Liver (tissue), 9 donors: ENCODE measurements around the gene ERGIC3. TPM values are rescaled to one million over a fixed set of nuclear protein-coding genes. Genes with fewer than 3 reads are reported as not detected.

ENCODE experiments used
- DNase-seq: peaks from one replicate; pipeline ENCODE4 v3.0.0-alpha.2; 2017; ENCODE audit warnings: low spot score
- H3K27ac ChIP-seq, 2 donors: one replicate each; pipeline ENCODE4 v1.7.0; 2013; ENCODE audit warnings: inconsistent platforms in 2 of 2, low read length in 2 of 2, control low read depth in 1 of 2, low read depth in 1 of 2, mild to moderate bottlenecking in 1 of 2
- H3K27me3 ChIP-seq, 4 donors: one replicate each; pipeline versions ENCODE4 v1.6.1 to v1.7.0; 2013; ENCODE audit warnings: low read length in 3 of 4, inconsistent platforms in 1 of 4, mild to moderate bottlenecking in 1 of 4, moderate library complexity in 1 of 4; ENCODE audit not compliant: control insufficient read depth in 4 of 4, insufficient read depth in 4 of 4
- H3K36me3 ChIP-seq, 4 donors: one replicate each; pipeline versions ENCODE4 v1.6.1 to v1.7.0; 2013; ENCODE audit warnings: low read length in 3 of 4, mild to moderate bottlenecking in 3 of 4, low read depth in 1 of 4, moderate library complexity in 1 of 4; ENCODE audit not compliant: control insufficient read depth in 4 of 4, insufficient read depth in 3 of 4
- H3K4me1 ChIP-seq, 4 donors: one replicate each; pipeline versions ENCODE4 v1.6.1 to v1.7.0; 2013; ENCODE audit warnings: low read length in 3 of 4, mild to moderate bottlenecking in 3 of 4, moderate library complexity in 1 of 4; ENCODE audit not compliant: control insufficient read depth in 4 of 4, insufficient read depth in 4 of 4
- H3K4me3 ChIP-seq, 3 donors: one replicate each; pipeline versions ENCODE4 v1.6.1 to v1.7.0; 2013; ENCODE audit warnings: low read length in 3 of 3, control low read depth in 1 of 3, low read depth in 1 of 3, mild to moderate bottlenecking in 1 of 3
- H3K9ac ChIP-seq, 2 donors: one replicate each; pipeline ENCODE4 v1.7.0; 2013; ENCODE audit warnings: low read length in 2 of 2, mild to moderate bottlenecking in 2 of 2, moderate library complexity in 2 of 2, control low read depth in 1 of 2, low read depth in 1 of 2
- H3K9me3 ChIP-seq, 4 donors: one replicate each; pipeline versions ENCODE4 v1.6.1 to v1.7.0; 2013; ENCODE audit warnings: low read length in 3 of 4; ENCODE audit not compliant: control insufficient read depth in 4 of 4
- EGR1 ChIP-seq, 2 donors: IDR thresholded peaks; 2 replicates each; pipeline ENCODE4 v1.6.1; 2016 to 2018; ENCODE audit warnings: antibody characterized with exemption in 2 of 2, low read depth in 2 of 2
- FOXA1 ChIP-seq: IDR thresholded peaks from 2 replicates; pipeline ENCODE4 v1.6.1; 2016; ENCODE audit warnings: antibody characterized with exemption
- FOXA2 ChIP-seq: IDR thresholded peaks from 2 replicates; pipeline ENCODE4 v1.6.1; 2016; ENCODE audit warnings: antibody characterized with exemption
- GABPA ChIP-seq, 2 donors: IDR thresholded peaks in 1 of 2; conservative IDR thresholded peaks in 1 of 2; 2 replicates each; pipeline ENCODE4 v1.6.1; 2016; ENCODE audit warnings: antibody characterized with exemption in 2 of 2, mild to moderate bottlenecking in 1 of 2, moderate library complexity in 1 of 2
- HNF4A ChIP-seq, 2 donors: conservative IDR thresholded peaks; 2 replicates each; pipeline ENCODE4 v1.6.1; 2016; ENCODE audit warnings: antibody characterized with exemption in 2 of 2, mild to moderate bottlenecking in 2 of 2
- HNF4G ChIP-seq: IDR thresholded peaks from 2 replicates; pipeline ENCODE4 v1.6.1; 2016; ENCODE audit warnings: antibody characterized with exemption
- JUND ChIP-seq, 2 donors: IDR thresholded peaks; 2 replicates each; pipeline ENCODE4 v1.6.1; 2016; ENCODE audit warnings: antibody characterized with exemption in 2 of 2
- NR2F2 ChIP-seq: IDR thresholded peaks from 2 replicates; pipeline ENCODE4 v1.6.1; 2016; ENCODE audit warnings: antibody characterized with exemption
- RAD21 ChIP-seq, 2 donors: IDR thresholded peaks; 2 replicates each; pipeline ENCODE4 v1.6.1; 2016; ENCODE audit warnings: antibody characterized with exemption in 2 of 2, mild to moderate bottlenecking in 2 of 2
- RXRA ChIP-seq, 2 donors: IDR thresholded peaks; 2 replicates each; pipeline ENCODE4 v1.6.1; 2017 to 2018; ENCODE audit warnings: antibody characterized with exemption in 2 of 2, mild to moderate bottlenecking in 1 of 2
- SP1 ChIP-seq: IDR thresholded peaks from 2 replicates; pipeline ENCODE4 v1.6.1; 2018; ENCODE audit warnings: antibody characterized with exemption, mild to moderate bottlenecking
- TAF1 ChIP-seq: conservative IDR thresholded peaks from 2 replicates; pipeline ENCODE4 v1.6.1; 2016; ENCODE audit warnings: antibody characterized with exemption, mild to moderate bottlenecking
- YY1 ChIP-seq: IDR thresholded peaks from 2 replicates; pipeline ENCODE4 v1.6.1; 2016; ENCODE audit warnings: antibody characterized with exemption, mild to moderate bottlenecking
- WGBS: extraction: QIAGEN DNeasy Blood & Tissue Kit; methylation state at CpG from one replicate; pipeline ENCODE4 v1.1.7; 2013; 5-methylcytosine and 5-hydroxymethylcytosine counted together
- polyA plus RNA-seq, 2 donors: library from polyadenylated mRNA; stranded (reverse) in 1 of 2; unstranded in 1 of 2; fragments of 200-250 nt in 1 of 2; fragments of >200 nt in 1 of 2; fragmentation: Nextera tagmentation in 1 of 2; extraction: Ambion mirVana in 1 of 2; gene quantifications; one replicate each; pipeline versions ENCODE4 v1.2.1 to v1.2.3, GENCODE V29; 2013 to 2015
- total RNA-seq, 2 donors: library from RNA; depleted of rRNA; stranded (reverse); fragments of >200 nt; gene quantifications; one replicate each; pipeline ENCODE4 v1.2.3, GENCODE V29; 2014
- TF ChIP-seq, protein P1 (sequence below): fragments of 150-350 bp; IDR thresholded peaks from 2 replicates; pipeline ENCODE4 v1.5.1; 2017; ENCODE audit warnings: improper control_type of control experiment, low read depth, low read length; ENCODE audit not compliant: missing input control
- TF ChIP-seq, protein P2 (sequence below): IDR thresholded peaks from 2 replicates; pipeline ENCODE4 v1.6.1; 2016; ENCODE audit warnings: antibody characterized with exemption, mild to moderate bottlenecking
- TF ChIP-seq, protein P3 (sequence below): IDR thresholded peaks from 2 replicates; pipeline ENCODE4 v1.6.1; 2016; ENCODE audit warnings: antibody characterized with exemption
- TF ChIP-seq, protein P4 (sequence below): IDR thresholded peaks from 2 replicates; pipeline ENCODE4 v1.6.1; 2016; ENCODE audit warnings: antibody characterized with exemption
- TF ChIP-seq, protein P5 (sequence below): IDR thresholded peaks from 2 replicates; pipeline ENCODE4 v1.6.1; 2016; ENCODE audit warnings: antibody characterized with exemption
- donor health status: healthy.
- donor health status: healthy.
- donor health status: healthy.
- donor health status: healthy.
- donor health status: healthy.

Gene ERGIC3
- total and polyA plus RNA-seq, 4 donors, result 110 to 167 (median 120) TPM

DNA sequence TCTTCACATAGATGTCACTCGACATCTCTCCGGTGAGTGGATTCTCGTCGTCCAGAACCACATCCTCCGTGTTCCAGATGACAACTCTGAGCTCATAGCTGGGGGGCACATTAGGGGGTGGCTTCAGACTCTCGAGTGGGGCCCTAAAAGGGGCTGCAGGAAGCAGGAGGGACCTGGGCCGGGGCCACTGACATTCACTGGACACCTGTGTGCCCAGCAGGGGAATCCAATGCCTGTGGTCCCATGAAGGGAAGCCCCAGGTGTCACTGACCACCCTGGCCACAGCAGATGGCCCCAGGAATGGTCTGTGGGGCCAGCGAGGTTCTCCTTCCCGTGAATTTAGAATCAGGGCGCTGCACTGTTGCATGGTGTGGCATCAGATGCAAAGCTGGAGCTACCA lies 18.7 kb downstream of the ERGIC3 start:
- no peak overlapping the region for H3K4me3 ChIP-seq
- H3K4me1 ChIP-seq, result no peaks in the 10 kb centered on the region
- no peak overlapping the region for H3K27ac ChIP-seq
- H3K9ac ChIP-seq, result no peak overlapping the region
- DNase-seq, result no peak
- H3K36me3 ChIP-seq, result peaks cover 6 to 18% (median 15%) of the 10 kb centered on the region in 4 donors
- H3K9me3 ChIP-seq, result no peaks in the 10 kb centered on the region
- WGBS, result 75% methylated on average over 10 of the region's 10 CpGs
- H3K27me3 ChIP-seq, result no peaks in the 10 kb centered on the region
- TF ChIP-seq, protein P1, sequence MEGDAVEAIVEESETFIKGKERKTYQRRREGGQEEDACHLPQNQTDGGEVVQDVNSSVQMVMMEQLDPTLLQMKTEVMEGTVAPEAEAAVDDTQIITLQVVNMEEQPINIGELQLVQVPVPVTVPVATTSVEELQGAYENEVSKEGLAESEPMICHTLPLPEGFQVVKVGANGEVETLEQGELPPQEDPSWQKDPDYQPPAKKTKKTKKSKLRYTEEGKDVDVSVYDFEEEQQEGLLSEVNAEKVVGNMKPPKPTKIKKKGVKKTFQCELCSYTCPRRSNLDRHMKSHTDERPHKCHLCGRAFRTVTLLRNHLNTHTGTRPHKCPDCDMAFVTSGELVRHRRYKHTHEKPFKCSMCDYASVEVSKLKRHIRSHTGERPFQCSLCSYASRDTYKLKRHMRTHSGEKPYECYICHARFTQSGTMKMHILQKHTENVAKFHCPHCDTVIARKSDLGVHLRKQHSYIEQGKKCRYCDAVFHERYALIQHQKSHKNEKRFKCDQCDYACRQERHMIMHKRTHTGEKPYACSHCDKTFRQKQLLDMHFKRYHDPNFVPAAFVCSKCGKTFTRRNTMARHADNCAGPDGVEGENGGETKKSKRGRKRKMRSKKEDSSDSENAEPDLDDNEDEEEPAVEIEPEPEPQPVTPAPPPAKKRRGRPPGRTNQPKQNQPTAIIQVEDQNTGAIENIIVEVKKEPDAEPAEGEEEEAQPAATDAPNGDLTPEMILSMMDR, result no peak
- TF ChIP-seq RXRA (IDR thresholded peaks at IDR 0.05) (no peak), FOXA1 (no peak), FOXA2 (no peak), SP1 (no peak), RAD21 (IDR thresholded peaks at IDR 0.05) (no peak), GABPA (IDR thresholded peaks at IDR 0.05 in 1 of 2, conservative IDR thresholded peaks at IDR 0.05 in 1 of 2) (no peak), HNF4G (no peak), EGR1 (IDR thresholded peaks at IDR 0.05; ENCODE audit: low read depth in 2 of 2) (no peak), NR2F2 (no peak), JUND (IDR thresholded peaks at IDR 0.05) (no peak), TAF1 (no peak), HNF4A (conservative IDR thresholded peaks at IDR 0.05) (no peak), YY1 (no peak)
- TF ChIP-seq, protein P2, sequence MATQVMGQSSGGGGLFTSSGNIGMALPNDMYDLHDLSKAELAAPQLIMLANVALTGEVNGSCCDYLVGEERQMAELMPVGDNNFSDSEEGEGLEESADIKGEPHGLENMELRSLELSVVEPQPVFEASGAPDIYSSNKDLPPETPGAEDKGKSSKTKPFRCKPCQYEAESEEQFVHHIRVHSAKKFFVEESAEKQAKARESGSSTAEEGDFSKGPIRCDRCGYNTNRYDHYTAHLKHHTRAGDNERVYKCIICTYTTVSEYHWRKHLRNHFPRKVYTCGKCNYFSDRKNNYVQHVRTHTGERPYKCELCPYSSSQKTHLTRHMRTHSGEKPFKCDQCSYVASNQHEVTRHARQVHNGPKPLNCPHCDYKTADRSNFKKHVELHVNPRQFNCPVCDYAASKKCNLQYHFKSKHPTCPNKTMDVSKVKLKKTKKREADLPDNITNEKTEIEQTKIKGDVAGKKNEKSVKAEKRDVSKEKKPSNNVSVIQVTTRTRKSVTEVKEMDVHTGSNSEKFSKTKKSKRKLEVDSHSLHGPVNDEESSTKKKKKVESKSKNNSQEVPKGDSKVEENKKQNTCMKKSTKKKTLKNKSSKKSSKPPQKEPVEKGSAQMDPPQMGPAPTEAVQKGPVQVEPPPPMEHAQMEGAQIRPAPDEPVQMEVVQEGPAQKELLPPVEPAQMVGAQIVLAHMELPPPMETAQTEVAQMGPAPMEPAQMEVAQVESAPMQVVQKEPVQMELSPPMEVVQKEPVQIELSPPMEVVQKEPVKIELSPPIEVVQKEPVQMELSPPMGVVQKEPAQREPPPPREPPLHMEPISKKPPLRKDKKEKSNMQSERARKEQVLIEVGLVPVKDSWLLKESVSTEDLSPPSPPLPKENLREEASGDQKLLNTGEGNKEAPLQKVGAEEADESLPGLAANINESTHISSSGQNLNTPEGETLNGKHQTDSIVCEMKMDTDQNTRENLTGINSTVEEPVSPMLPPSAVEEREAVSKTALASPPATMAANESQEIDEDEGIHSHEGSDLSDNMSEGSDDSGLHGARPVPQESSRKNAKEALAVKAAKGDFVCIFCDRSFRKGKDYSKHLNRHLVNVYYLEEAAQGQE, result no peak
- TF ChIP-seq, protein P3, sequence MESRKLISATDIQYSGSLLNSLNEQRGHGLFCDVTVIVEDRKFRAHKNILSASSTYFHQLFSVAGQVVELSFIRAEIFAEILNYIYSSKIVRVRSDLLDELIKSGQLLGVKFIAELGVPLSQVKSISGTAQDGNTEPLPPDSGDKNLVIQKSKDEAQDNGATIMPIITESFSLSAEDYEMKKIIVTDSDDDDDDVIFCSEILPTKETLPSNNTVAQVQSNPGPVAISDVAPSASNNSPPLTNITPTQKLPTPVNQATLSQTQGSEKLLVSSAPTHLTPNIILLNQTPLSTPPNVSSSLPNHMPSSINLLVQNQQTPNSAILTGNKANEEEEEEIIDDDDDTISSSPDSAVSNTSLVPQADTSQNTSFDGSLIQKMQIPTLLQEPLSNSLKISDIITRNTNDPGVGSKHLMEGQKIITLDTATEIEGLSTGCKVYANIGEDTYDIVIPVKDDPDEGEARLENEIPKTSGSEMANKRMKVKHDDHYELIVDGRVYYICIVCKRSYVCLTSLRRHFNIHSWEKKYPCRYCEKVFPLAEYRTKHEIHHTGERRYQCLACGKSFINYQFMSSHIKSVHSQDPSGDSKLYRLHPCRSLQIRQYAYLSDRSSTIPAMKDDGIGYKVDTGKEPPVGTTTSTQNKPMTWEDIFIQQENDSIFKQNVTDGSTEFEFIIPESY, result no peak
- TF ChIP-seq, protein P4, sequence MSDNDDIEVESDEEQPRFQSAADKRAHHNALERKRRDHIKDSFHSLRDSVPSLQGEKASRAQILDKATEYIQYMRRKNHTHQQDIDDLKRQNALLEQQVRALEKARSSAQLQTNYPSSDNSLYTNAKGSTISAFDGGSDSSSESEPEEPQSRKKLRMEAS, result no peak
- TF ChIP-seq, protein P5, sequence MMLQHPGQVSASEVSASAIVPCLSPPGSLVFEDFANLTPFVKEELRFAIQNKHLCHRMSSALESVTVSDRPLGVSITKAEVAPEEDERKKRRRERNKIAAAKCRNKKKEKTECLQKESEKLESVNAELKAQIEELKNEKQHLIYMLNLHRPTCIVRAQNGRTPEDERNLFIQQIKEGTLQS, result no peak
